ENCODE measurements around the gene ORAI3.

ORAI3 gene

DNA sequence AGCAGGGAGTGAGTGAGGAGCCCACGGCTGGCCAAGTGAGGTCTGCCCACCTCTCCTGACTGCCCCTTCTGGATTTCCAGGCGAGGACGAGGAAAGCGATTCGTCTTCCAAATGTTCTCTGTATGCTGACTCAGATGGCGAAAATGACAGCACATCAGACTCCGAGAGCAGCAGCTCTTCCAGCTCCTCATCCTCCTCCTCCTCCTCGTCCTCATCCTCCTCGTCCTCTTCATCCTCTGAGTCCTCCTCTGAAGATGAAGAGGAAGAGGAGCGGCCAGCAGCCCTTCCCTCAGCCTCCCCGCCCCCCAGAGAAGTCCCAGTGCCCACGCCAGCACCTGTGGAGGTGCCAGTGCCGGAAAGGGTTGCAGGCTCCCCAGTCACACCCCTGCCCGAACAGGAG, 22.4 kb downstream of the ORAI3 start:
- WGBS (ENCODE audit: insufficient coverage, insufficient read length) = no CpG with 5 or more reads among the region's 14 CpGs
- Histone ChIP-seq H3K4me1 (ENCODE audit: control insufficient read depth, insufficient read depth, low read length) (no peaks in the 10 kb centered on the region), H3K9me3 (ENCODE audit: control insufficient read depth, insufficient read depth, low read length) (no peaks in the 10 kb centered on the region), H3K4me3 (ENCODE audit: low read length) (no peak overlapping the region), H3K27ac (ENCODE audit: low read length) (no peak overlapping the region), H3K36me3 (ENCODE audit: control insufficient read depth, insufficient read depth, low read length) (peaks cover 45% of the 10 kb centered on the region), H3K27me3 (ENCODE audit: control insufficient read depth, insufficient read depth, low read length) (no peaks in the 10 kb centered on the region)
- DNase-seq (ENCODE audit: low read depth, low spot score) = no peak

GRCh38 chr16:30972872-30973271, 24.0 kb downstream of the ORAI3 start:
- H3K9me3 ChIP-seq (ENCODE audit: control insufficient read depth, insufficient read depth, low read length) = no peaks in the 10 kb centered on the region
- H3K36me3 ChIP-seq (ENCODE audit: control insufficient read depth, insufficient read depth, low read length) = peaks cover 38% of the 10 kb centered on the region
- no CpG with 5 or more reads among the region's 7 CpGs for WGBS (ENCODE audit: insufficient coverage, insufficient read length)

DNA sequence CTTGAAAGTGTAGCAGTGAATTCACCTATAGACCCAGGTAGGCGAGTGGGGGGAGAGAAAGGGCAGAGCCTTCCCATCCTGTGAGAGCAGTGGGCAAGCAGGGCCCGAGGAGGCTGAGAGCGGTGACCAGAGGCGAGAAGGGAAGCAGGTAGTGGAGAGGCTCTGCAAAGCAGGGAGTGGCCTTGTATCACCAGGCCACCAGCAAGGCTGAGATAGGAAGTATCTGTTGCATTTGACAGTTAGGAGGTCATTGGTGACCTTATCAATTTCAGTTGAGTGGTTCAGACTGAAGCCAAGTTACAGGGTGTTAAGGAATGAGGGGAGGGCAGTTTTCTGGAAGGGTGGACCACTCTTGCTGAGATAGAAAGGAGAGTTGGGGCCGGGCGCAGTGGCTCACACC, 25.5 kb downstream of the ORAI3 start:
- no peaks in the 10 kb centered on the region for H3K4me1 ChIP-seq (ENCODE audit: control insufficient read depth, insufficient read depth, low read length)
- no peaks in the 10 kb centered on the region for H3K9me3 ChIP-seq (ENCODE audit: control insufficient read depth, insufficient read depth, low read length)
- no peak overlapping the region for H3K27ac ChIP-seq (ENCODE audit: low read length)
- DNase-seq (ENCODE audit: low read depth, low spot score) = no peak
- H3K27me3 ChIP-seq (ENCODE audit: control insufficient read depth, insufficient read depth, low read length) = no peaks in the 10 kb centered on the region
- H3K4me3 ChIP-seq (ENCODE audit: low read length) = no peak overlapping the region
- WGBS (ENCODE audit: insufficient coverage, insufficient read length) = no CpG with 5 or more reads among the region's 6 CpGs
- H3K36me3 ChIP-seq (ENCODE audit: control insufficient read depth, insufficient read depth, low read length) = peaks cover 44% of the 10 kb centered on the region

More at GRCh38 chr16:30972872-30973271, 24.0 kb downstream of the ORAI3 start:
- Histone ChIP-seq H3K27me3 (ENCODE audit: control insufficient read depth, insufficient read depth, low read length) (no peaks in the 10 kb centered on the region), H3K4me3 (ENCODE audit: low read length) (no peak overlapping the region), H3K4me1 (ENCODE audit: control insufficient read depth, insufficient read depth, low read length) (no peaks in the 10 kb centered on the region), H3K27ac (ENCODE audit: low read length) (no peak overlapping the region)
- DNase-seq (ENCODE audit: low read depth, low spot score) = no peak

- Histone ChIP-seq H3K36me3 (ENCODE audit: control insufficient read depth, insufficient read depth, low read length) (peaks cover 45% of the 10 kb centered on the region), H3K4me3 (ENCODE audit: low read length) (no peak overlapping the region), H3K4me1 (ENCODE audit: control insufficient read depth, insufficient read depth, low read length) (no peaks in the 10 kb centered on the region), H3K27me3 (ENCODE audit: control insufficient read depth, insufficient read depth, low read length) (no peaks in the 10 kb centered on the region), H3K9me3 (ENCODE audit: control insufficient read depth, insufficient read depth, low read length) (no peaks in the 10 kb centered on the region), H3K27ac (ENCODE audit: low read length) (no peak overlapping the region)
- DNase-seq (ENCODE audit: low read depth, low spot score) = no peak
- WGBS (ENCODE audit: insufficient coverage, insufficient read length) = no CpG with 5 or more reads among the region's 4 CpGs
Measured at GRCh38 chr16:30976486-30976885, 27.6 kb downstream of the ORAI3 start.

GRCh38 chr16:30977502-30977901, 28.6 kb downstream of the ORAI3 start:
- Histone ChIP-seq H3K36me3 (ENCODE audit: control insufficient read depth, insufficient read depth, low read length) (peaks cover 44% of the 10 kb centered on the region), H3K27me3 (ENCODE audit: control insufficient read depth, insufficient read depth, low read length) (no peaks in the 10 kb centered on the region), H3K4me3 (ENCODE audit: low read length) (no peak overlapping the region), H3K4me1 (ENCODE audit: control insufficient read depth, insufficient read depth, low read length) (no peaks in the 10 kb centered on the region), H3K9me3 (ENCODE audit: control insufficient read depth, insufficient read depth, low read length) (no peaks in the 10 kb centered on the region), H3K27ac (ENCODE audit: low read length) (no peak overlapping the region)
- no peak for DNase-seq (ENCODE audit: low read depth, low spot score)
- no CpG with 5 or more reads among the region's 17 CpGs for WGBS (ENCODE audit: insufficient coverage, insufficient read length)

DNA sequence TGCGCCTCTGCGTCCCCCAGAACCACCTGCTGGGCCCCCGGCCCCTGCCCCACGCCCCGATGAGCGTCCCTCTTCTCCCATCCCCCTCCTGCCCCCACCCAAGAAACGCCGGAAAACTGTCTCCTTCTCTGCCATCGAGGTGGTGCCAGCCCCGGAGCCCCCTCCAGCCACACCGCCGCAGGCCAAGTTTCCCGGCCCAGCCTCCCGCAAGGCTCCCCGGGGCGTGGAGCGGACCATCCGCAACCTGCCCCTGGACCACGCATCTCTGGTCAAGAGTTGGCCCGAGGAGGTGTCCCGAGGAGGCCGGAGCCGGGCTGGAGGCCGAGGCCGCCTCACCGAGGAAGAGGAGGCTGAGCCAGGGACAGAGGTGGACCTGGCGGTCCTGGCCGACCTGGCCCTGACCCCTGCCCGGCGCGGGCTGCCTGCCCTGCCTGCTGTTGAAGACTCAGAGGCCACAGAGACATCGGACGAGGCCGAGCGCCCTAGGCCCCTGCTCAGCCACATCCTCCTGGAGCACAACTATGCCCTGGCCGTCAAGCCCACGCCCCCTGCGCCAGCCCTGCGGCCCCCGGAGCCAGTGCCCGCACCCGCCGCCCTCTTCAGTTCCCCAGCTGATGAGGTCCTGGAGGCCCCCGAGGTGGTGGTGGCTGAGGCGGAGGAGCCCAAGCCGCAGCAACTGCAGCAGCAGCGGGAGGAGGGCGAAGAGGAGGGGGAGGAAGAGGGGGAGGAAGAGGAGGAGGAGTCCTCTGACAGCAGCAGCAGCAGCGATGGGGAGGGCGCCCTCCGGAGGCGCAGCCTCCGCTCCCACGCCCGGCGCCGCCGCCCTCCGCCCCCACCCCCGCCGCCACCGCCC, 30.5 kb downstream of the ORAI3 start:
- DNase-seq (ENCODE audit: low read depth, low spot score) = no peak
- Histone ChIP-seq H3K36me3 (ENCODE audit: control insufficient read depth, insufficient read depth, low read length) (peaks cover 42% of the 10 kb centered on the region), H3K4me3 (ENCODE audit: low read length) (no peak overlapping the region), H3K9me3 (ENCODE audit: control insufficient read depth, insufficient read depth, low read length) (no peaks in the 10 kb centered on the region), H3K27me3 (ENCODE audit: control insufficient read depth, insufficient read depth, low read length) (no peaks in the 10 kb centered on the region), H3K27ac (ENCODE audit: low read length) (no peak overlapping the region), H3K4me1 (ENCODE audit: control insufficient read depth, insufficient read depth, low read length) (no peaks in the 10 kb centered on the region)
- WGBS (ENCODE audit: insufficient coverage, insufficient read length) = no CpG with 5 or more reads among the region's 62 CpGs

DNA sequence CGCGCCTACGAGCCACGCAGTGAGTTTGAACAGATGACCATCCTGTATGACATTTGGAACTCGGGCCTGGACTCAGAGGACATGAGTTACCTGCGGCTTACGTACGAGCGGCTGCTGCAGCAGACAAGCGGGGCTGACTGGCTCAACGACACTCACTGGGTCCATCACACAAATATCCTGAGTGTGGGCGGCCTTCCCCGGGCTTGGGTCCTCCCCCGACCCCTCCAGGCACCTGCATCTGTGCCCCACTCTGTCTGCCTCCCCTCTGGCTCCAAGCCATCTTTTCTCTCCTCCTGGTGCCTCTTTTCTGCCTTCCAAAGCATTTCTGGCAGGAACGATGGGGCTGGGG, 31.1 kb downstream of the ORAI3 start:
- no CpG with 5 or more reads among the region's 15 CpGs for WGBS (ENCODE audit: insufficient coverage, insufficient read length)
- H3K27ac ChIP-seq (ENCODE audit: low read length) = no peak overlapping the region
- no peaks in the 10 kb centered on the region for H3K27me3 ChIP-seq (ENCODE audit: control insufficient read depth, insufficient read depth, low read length)
- no peaks in the 10 kb centered on the region for H3K9me3 ChIP-seq (ENCODE audit: control insufficient read depth, insufficient read depth, low read length)
- DNase-seq (ENCODE audit: low read depth, low spot score) = no peak
- H3K4me1 ChIP-seq (ENCODE audit: control insufficient read depth, insufficient read depth, low read length) = peaks cover 2% of the 10 kb centered on the region; the same call in 1 of the 2 replicates
- H3K36me3 ChIP-seq (ENCODE audit: control insufficient read depth, insufficient read depth, low read length) = peaks cover 42% of the 10 kb centered on the region
- no peak overlapping the region for H3K4me3 ChIP-seq (ENCODE audit: low read length)

DNA sequence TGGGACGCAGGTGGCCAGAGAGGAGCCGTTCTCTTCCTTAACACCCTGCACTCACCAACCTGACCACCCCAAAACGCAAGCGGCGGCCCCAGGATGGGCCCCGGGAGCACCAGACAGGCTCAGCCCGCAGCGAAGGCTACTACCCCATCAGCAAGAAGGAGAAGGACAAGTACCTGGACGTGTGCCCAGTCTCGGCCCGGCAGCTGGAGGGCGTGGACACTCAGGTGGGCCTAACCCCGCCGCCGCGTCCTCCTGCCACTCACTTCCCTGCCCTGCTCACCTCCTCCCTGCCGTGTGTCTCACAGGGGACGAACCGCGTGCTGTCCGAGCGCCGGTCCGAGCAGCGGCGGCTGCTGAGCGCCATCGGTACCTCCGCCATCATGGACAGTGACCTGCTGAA, 31.6 kb downstream of the ORAI3 start:
- peaks cover 42% of the 10 kb centered on the region for H3K36me3 ChIP-seq (ENCODE audit: control insufficient read depth, insufficient read depth, low read length)
- no peaks in the 10 kb centered on the region for H3K27me3 ChIP-seq (ENCODE audit: control insufficient read depth, insufficient read depth, low read length)
- DNase-seq (ENCODE audit: low read depth, low spot score) = no peak
- H3K27ac ChIP-seq (ENCODE audit: low read length) = no peak overlapping the region
- no CpG with 5 or more reads among the region's 29 CpGs for WGBS (ENCODE audit: insufficient coverage, insufficient read length)
- H3K9me3 ChIP-seq (ENCODE audit: control insufficient read depth, insufficient read depth, low read length) = no peaks in the 10 kb centered on the region
- no peak overlapping the region for H3K4me3 ChIP-seq (ENCODE audit: low read length)
- H3K4me1 ChIP-seq (ENCODE audit: control insufficient read depth, insufficient read depth, low read length) = peaks cover 2% of the 10 kb centered on the region; the same call in 1 of the 2 replicates

- H3K27me3 ChIP-seq (ENCODE audit: control insufficient read depth, insufficient read depth, low read length) = no peaks in the 10 kb centered on the region
- H3K36me3 ChIP-seq (ENCODE audit: control insufficient read depth, insufficient read depth, low read length) = peaks cover 37% of the 10 kb centered on the region
- no CpG with 5 or more reads among the region's 14 CpGs for WGBS (ENCODE audit: insufficient coverage, insufficient read length)
- H3K27ac ChIP-seq (ENCODE audit: low read length) = no peak overlapping the region
- no peak for DNase-seq (ENCODE audit: low read depth, low spot score)
- no peak overlapping the region for H3K4me3 ChIP-seq (ENCODE audit: low read length)
- peaks cover 2% of the 10 kb centered on the region; the same call in 1 of the 2 replicates for H3K4me1 ChIP-seq (ENCODE audit: control insufficient read depth, insufficient read depth, low read length)
- no peaks in the 10 kb centered on the region for H3K9me3 ChIP-seq (ENCODE audit: control insufficient read depth, insufficient read depth, low read length)
Measured at GRCh38 chr16:30980959-30981358, 32.1 kb downstream of the ORAI3 start.

DNA sequence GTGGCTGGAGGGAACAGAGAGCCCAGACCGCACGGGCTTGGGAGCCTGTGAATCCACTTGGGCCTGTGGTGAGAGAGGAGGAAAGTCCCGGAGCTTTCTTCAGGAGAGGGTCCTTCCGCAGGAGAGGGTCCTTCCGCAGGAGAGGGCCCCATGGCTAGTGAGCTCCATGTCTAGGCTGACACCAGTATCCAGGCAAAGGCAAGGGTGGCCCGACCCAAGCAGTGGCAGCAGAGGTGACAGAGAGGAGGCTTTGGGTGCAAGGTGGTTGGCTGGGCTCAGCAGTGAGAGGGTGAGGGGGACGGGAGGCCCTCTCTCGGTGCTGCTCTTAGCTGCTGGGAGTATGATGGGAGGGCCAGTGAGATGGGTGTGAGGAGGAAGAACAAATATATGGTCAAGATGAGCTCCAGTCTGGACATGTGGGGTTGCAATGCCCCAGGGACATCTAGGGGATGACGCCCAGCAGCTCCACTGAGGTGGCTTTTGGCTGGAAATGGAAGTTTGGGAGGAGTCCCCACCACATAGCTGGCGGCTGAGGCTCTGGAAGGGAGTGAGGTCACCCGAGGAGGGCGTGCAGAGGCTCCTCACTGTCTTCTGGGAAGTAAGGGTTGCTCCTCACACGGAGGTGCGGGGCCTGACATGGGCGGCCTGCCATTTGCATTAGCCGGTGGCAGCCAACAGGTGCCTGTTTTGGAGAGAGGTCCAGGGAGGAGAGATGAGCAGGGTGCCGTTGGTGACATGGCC, 33.9 kb downstream of the ORAI3 start:
- H3K27me3 ChIP-seq (ENCODE audit: control insufficient read depth, insufficient read depth, low read length) = no peaks in the 10 kb centered on the region
- no CpG with 5 or more reads among the region's 17 CpGs for WGBS (ENCODE audit: insufficient coverage, insufficient read length)
- DNase-seq (ENCODE audit: low read depth, low spot score) = no peak
- H3K9me3 ChIP-seq (ENCODE audit: control insufficient read depth, insufficient read depth, low read length) = no peaks in the 10 kb centered on the region
- H3K4me3 ChIP-seq (ENCODE audit: low read length) = no peak overlapping the region
- H3K36me3 ChIP-seq (ENCODE audit: control insufficient read depth, insufficient read depth, low read length) = peaks cover 33% of the 10 kb centered on the region
- H3K27ac ChIP-seq (ENCODE audit: low read length) = no peak overlapping the region
- peaks cover 2% of the 10 kb centered on the region; the same call in 1 of the 2 replicates for H3K4me1 ChIP-seq (ENCODE audit: control insufficient read depth, insufficient read depth, low read length)

All from iPS DF 6.9 (cell line).